Sigmoid colon (tissue), 7 donors: ENCODE data around the gene NMNAT3. TPM values are rescaled to one million over a fixed set of nuclear protein-coding genes. Genes with fewer than 3 reads are reported as not detected.

Experiments
- DNase-seq: peaks from one replicate; pipeline ENCODE4 v3.0.0-alpha.2; 2019
- H3K27ac ChIP-seq, 4 donors: fragments of 200-600 bp; sonication (generic); one replicate each; pipeline ENCODE4 v1.5.1; 2016 to 2019; ENCODE audit warnings: mild to moderate bottlenecking in 1 of 4
- H3K27me3 ChIP-seq, 3 donors: fragments of 200-600 bp; sonication (generic); one replicate each; pipeline ENCODE4 v1.5.1; 2019; ENCODE audit warnings: mild to moderate bottlenecking in 1 of 3
- H3K36me3 ChIP-seq, 4 donors: fragments of 200-600 bp; sonication (generic); one replicate each; pipeline ENCODE4 v1.5.1; 2016 to 2019
- H3K4me1 ChIP-seq, 4 donors: fragments of 200-600 bp; sonication (generic); one replicate each; pipeline ENCODE4 v1.5.1; 2017 to 2019
- H3K4me3 ChIP-seq, 4 donors: fragments of 200-600 bp; sonication (generic); one replicate each; pipeline ENCODE4 v1.5.1; 2017 to 2019; ENCODE audit warnings: mild to moderate bottlenecking in 2 of 4, moderate library complexity in 1 of 4
- H3K9me3 ChIP-seq, 4 donors: fragments of 200-600 bp in 3 of 4; sonication (generic) in 3 of 4; one replicate each; pipeline versions ENCODE4 v1.5.1 to v1.6.1; 2013 to 2019
- CTCF ChIP-seq, 4 experiments: fragments of 450-650 bp in 3 of 4; fragments of 200-600 bp in 1 of 4; IDR thresholded peaks; one replicate each; pipeline ENCODE4 v1.5.1; 2016 to 2019; ENCODE audit warnings: antibody characterized with exemption in 4 of 4, mild to moderate bottlenecking in 3 of 4, moderate library complexity in 2 of 4
- EP300 ChIP-seq, 4 donors: sonication (generic); formaldehyde crosslinking; IDR thresholded peaks; one replicate each; pipeline ENCODE4 v1.6.1; 2017; ENCODE audit warnings: antibody characterized with exemption in 4 of 4
- POLR2A ChIP-seq, 2 donors: fragments of 450-650 bp; IDR thresholded peaks; one replicate each; pipeline ENCODE4 v1.6.1; 2016; ENCODE audit warnings: antibody characterized with exemption in 2 of 2, mild to moderate bottlenecking in 2 of 2, moderate library complexity in 2 of 2
- POLR2AphosphoS5 ChIP-seq, 4 donors: sonication (generic); formaldehyde crosslinking; IDR thresholded peaks; one replicate each; pipeline ENCODE4 v1.6.1; 2017; ENCODE audit warnings: antibody characterized with exemption in 4 of 4
- WGBS, 2 donors: extraction: QIAGEN DNeasy Blood & Tissue Kit; methylation state at CpG; one replicate each; pipeline ENCODE4 v1.1.7; 2013; 5-methylcytosine and 5-hydroxymethylcytosine counted together
- intact Hi-C: fragments of 100-400 bp; cut with DNase I; formaldehyde crosslinking; loops from one replicate; pipeline ENCODE4 v1.15.1; 2023
- polyA plus RNA-seq, 3 donors: library from polyadenylated mRNA; stranded (reverse); fragments of 200-250 nt; gene quantifications; one replicate each; pipeline ENCODE4 v1.2.3, GENCODE V29; 2013
- total RNA-seq, 4 donors: library from RNA; depleted of rRNA; stranded (reverse); fragments of >200 nt; gene quantifications; one replicate each; pipeline ENCODE4 v1.1.0, GENCODE V29; 2016
- donor health status: healthy with polysubstance abuse.
- donor health status: Bipolar disorder and iron deficiency.
- donor health status: healthy.

The NMNAT3 gene
- total and polyA plus RNA-seq, 7 donors: 3.4 to 24.6 (median 10.0) TPM

- intact Hi-C loops: loop anchor here (10.0 kb wide), 1 partner anchor 141 kb away; the partner anchor contains the start of gene RBP1
- no peak for TF ChIP-seq CTCF (IDR thresholded peaks at IDR 0.05)
- TF ChIP-seq POLR2AphosphoS5 (IDR thresholded peaks at IDR 0.05): no peak
- TF ChIP-seq POLR2A (IDR thresholded peaks at IDR 0.05): no peak
- TF ChIP-seq EP300 (IDR thresholded peaks at IDR 0.05): no peak
- no peak for DNase-seq
- H3K36me3 ChIP-seq: no peaks in the 10 kb centered on the region
- no peaks in the 10 kb centered on the region for H3K9me3 ChIP-seq
- no peaks in the 10 kb centered on the region for H3K27me3 ChIP-seq
- no peak overlapping the region for H3K4me3 ChIP-seq
- WGBS, 2 donors: 91 to 92% methylated on average over 1 of the region's 1 CpG
- no peak overlapping the region for H3K27ac ChIP-seq
- H3K4me1 ChIP-seq: peaks cover 0 to 21% (median 10%) of the 10 kb centered on the region in 4 donors
Observed at GRCh38 chr3:139676108-139676507, 1.7 kb downstream of the NMNAT3 start.

- Histone ChIP-seq H3K4me1 (peaks cover 0 to 21% (median 10%) of the 10 kb centered on the region in 4 donors), H3K4me3 (no peak overlapping the region), H3K27ac (no peak overlapping the region), H3K9me3 (no peaks in the 10 kb centered on the region), H3K36me3 (no peaks in the 10 kb centered on the region), H3K27me3 (no peaks in the 10 kb centered on the region)
- TF ChIP-seq CTCF (IDR thresholded peaks at IDR 0.05) (no peak), EP300 (IDR thresholded peaks at IDR 0.05) (no peak), POLR2A (IDR thresholded peaks at IDR 0.05) (no peak), POLR2AphosphoS5 (IDR thresholded peaks at IDR 0.05) (no peak)
- DNase-seq: no peak
- intact Hi-C loops: loop anchor here (10.0 kb wide), 1 partner anchor 141 kb away; the partner anchor contains the start of gene RBP1
- WGBS, 2 donors: 97 to 98% methylated on average over 2 of the region's 2 CpGs
Observed at GRCh38 chr3:139675327-139675726, 2.4 kb downstream of the NMNAT3 start.

DNA sequence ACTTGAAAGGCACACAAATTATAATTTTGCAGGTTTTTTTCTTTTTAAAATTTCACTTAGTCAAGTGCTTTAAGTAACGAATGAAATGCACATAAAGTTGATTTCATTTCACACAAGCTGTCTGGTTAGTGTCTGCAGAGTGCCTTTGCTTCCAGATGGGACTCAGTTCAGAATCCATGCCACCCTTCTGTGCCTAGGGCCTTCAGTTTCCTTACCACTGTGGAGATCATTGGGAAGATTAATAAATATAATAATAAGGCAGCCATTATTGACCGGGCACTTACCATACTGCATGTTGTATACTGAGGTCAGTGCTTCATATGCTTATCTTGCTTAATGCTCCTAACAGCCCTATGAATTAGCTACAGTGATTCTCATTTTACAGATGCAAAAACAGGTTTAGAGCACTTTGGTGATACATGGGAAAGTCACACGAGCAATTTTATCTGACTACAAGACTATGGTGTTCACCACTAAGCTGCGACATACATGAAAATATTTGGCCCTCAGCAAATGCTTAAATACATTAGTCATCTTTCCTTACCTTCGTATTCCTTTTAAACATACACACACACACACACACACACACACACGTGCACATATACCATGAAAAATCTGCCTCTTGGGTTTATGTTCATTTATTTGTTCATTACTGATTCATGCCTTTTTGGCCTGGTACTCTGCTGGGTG, 3.1 kb downstream of the NMNAT3 start:
- Histone ChIP-seq H3K27ac (no peak overlapping the region), H3K27me3 (no peaks in the 10 kb centered on the region), H3K36me3 (no peaks in the 10 kb centered on the region), H3K9me3 (no peaks in the 10 kb centered on the region), H3K4me1 (peaks cover 0 to 21% (median 10%) of the 10 kb centered on the region in 4 donors), H3K4me3 (no peak overlapping the region)
- no peak for TF ChIP-seq CTCF (IDR thresholded peaks at IDR 0.05)
- TF ChIP-seq POLR2AphosphoS5 (IDR thresholded peaks at IDR 0.05): no peak
- DNase-seq: no peak
- intact Hi-C loops: loop anchor here (10.0 kb wide), 1 partner anchor 140 kb away; the partner anchor contains the start of gene RBP1
- WGBS, 2 donors: 82 to 90% methylated on average over 6 of the region's 6 CpGs

GRCh38 chr3:139672884-139673283, 4.9 kb downstream of the NMNAT3 start:
- 91 to 93% methylated on average over 4 of the region's 4 CpGs for WGBS, 2 donors
- no peaks in the 10 kb centered on the region for H3K36me3 ChIP-seq
- peaks cover 0 to 15% (median 10%) of the 10 kb centered on the region in 4 donors for H3K4me1 ChIP-seq
- TF ChIP-seq POLR2A (IDR thresholded peaks at IDR 0.05): no peak
- no peak for TF ChIP-seq EP300 (IDR thresholded peaks at IDR 0.05)
- TF ChIP-seq POLR2AphosphoS5 (IDR thresholded peaks at IDR 0.05): no peak
- no peak for TF ChIP-seq CTCF (IDR thresholded peaks at IDR 0.05)
- no peaks in the 10 kb centered on the region for H3K9me3 ChIP-seq
- intact Hi-C loops: loop anchor here (10.0 kb wide), 1 partner anchor 138 kb away; the partner anchor contains the start of gene RBP1
- H3K4me3 ChIP-seq: no peak overlapping the region
- no peak overlapping the region for H3K27ac ChIP-seq
- no peaks in the 10 kb centered on the region for H3K27me3 ChIP-seq
- no peak for DNase-seq
